Ishikawa (cell line): ENCODE results near the gene SFTPD.

ENCODE experiments used
- CEBPB ChIP-seq: IDR thresholded peaks from 2 replicates; pipeline ENCODE4 v1.6.1; 2012
- CREB1 ChIP-seq: IDR thresholded peaks from 2 replicates; pipeline ENCODE4 v1.6.1; 2012; ENCODE audit warnings: low read depth
- EGR1 ChIP-seq: IDR thresholded peaks from 2 replicates; pipeline ENCODE4 v1.6.1; 2012
- EP300 ChIP-seq: IDR thresholded peaks from 2 replicates; pipeline ENCODE4 v1.6.1; 2012; ENCODE audit warnings: borderline replicate concordance
- FOXM1 ChIP-seq: IDR thresholded peaks from 2 replicates; pipeline ENCODE4 v1.6.1; 2012; ENCODE audit warnings: low read depth, borderline replicate concordance
- NFIC ChIP-seq: IDR thresholded peaks from 2 replicates; pipeline ENCODE4 v1.6.1; 2012
- RAD21 ChIP-seq: IDR thresholded peaks from 2 replicates; pipeline ENCODE4 v1.6.1; 2012; ENCODE audit warnings: low read depth
- TAF1 ChIP-seq: IDR thresholded peaks from 2 replicates; pipeline ENCODE4 v1.6.1; 2012; ENCODE audit warnings: low read depth, mild to moderate bottlenecking
- TCF12 ChIP-seq: IDR thresholded peaks from 2 replicates; pipeline ENCODE4 v1.6.1; 2012; ENCODE audit warnings: low read depth
- TEAD4 ChIP-seq: IDR thresholded peaks from 2 replicates; pipeline ENCODE4 v1.6.1; 2012
- USF1 ChIP-seq: IDR thresholded peaks from 2 replicates; pipeline ENCODE4 v1.6.1; 2012
- YY1 ChIP-seq: IDR thresholded peaks from 2 replicates; pipeline ENCODE4 v1.6.1; 2012; ENCODE audit warnings: low read depth
- ZBTB7A ChIP-seq: IDR thresholded peaks from 2 replicates; pipeline ENCODE4 v1.6.1; 2012; ENCODE audit warnings: low read depth
- TF ChIP-seq, protein P1 (sequence below): IDR thresholded peaks from 2 replicates; pipeline ENCODE4 v1.6.1; 2012; ENCODE audit warnings: low read depth, mild to moderate bottlenecking
- TF ChIP-seq, protein P2 (sequence below): IDR thresholded peaks from 2 replicates; pipeline ENCODE4 v1.6.1; 2012

The SFTPD gene

DNA sequence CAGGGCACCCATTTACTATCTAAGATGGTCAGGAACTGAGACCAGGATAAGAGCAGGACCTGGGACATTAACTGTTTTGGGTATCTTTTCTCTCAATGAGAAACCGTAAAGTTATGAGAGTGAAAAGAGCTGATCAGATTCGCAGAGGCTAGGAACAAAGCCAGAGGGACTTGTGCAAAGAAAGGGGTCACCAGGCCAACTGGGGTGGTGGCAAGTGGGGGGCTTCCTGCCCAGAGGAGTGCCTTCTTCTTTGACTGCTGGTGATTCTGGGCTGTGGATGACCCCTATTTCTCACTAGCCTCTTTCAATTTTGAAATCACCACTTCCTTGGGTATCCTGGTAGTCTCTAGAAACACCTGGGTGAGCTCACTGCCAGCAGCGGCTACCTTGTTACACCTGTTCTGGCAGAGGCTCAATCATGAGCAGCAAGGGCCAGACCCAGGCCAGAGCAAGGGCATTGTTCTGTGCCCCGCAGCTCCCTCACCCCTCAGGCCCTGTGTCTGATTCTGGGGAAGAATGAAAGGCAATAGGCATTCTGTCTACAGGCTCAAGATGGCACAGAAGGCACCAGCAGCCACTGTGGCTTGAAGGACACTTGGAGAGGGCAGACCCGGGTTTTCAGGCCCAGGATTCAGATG, 999 bp downstream of the SFTPD start:
- peak; percentile 35; the same call in 1 of the 2 replicates for TF ChIP-seq TCF12
- no peak for TF ChIP-seq ZBTB7A
- TF ChIP-seq CEBPB, result no peak
- TF ChIP-seq NFIC, result peak; percentile 33; the same call in 1 of the 2 replicates
- TF ChIP-seq, protein P1, sequence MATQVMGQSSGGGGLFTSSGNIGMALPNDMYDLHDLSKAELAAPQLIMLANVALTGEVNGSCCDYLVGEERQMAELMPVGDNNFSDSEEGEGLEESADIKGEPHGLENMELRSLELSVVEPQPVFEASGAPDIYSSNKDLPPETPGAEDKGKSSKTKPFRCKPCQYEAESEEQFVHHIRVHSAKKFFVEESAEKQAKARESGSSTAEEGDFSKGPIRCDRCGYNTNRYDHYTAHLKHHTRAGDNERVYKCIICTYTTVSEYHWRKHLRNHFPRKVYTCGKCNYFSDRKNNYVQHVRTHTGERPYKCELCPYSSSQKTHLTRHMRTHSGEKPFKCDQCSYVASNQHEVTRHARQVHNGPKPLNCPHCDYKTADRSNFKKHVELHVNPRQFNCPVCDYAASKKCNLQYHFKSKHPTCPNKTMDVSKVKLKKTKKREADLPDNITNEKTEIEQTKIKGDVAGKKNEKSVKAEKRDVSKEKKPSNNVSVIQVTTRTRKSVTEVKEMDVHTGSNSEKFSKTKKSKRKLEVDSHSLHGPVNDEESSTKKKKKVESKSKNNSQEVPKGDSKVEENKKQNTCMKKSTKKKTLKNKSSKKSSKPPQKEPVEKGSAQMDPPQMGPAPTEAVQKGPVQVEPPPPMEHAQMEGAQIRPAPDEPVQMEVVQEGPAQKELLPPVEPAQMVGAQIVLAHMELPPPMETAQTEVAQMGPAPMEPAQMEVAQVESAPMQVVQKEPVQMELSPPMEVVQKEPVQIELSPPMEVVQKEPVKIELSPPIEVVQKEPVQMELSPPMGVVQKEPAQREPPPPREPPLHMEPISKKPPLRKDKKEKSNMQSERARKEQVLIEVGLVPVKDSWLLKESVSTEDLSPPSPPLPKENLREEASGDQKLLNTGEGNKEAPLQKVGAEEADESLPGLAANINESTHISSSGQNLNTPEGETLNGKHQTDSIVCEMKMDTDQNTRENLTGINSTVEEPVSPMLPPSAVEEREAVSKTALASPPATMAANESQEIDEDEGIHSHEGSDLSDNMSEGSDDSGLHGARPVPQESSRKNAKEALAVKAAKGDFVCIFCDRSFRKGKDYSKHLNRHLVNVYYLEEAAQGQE, result no peak

- no peak for TF ChIP-seq NFIC
- no peak for TF ChIP-seq YY1
- no peak for TF ChIP-seq ZBTB7A
- TF ChIP-seq TAF1, result no peak
- TF ChIP-seq USF1, result no peak
- TF ChIP-seq, protein P2, sequence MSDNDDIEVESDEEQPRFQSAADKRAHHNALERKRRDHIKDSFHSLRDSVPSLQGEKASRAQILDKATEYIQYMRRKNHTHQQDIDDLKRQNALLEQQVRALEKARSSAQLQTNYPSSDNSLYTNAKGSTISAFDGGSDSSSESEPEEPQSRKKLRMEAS, result no peak
- TF ChIP-seq RAD21, result no peak
- no peak for TF ChIP-seq CREB1
- TF ChIP-seq TEAD4, result no peak
These were observed 1.9 kb downstream of the SFTPD start for GRCh38 chr10:79947083-79947415.

DNA sequence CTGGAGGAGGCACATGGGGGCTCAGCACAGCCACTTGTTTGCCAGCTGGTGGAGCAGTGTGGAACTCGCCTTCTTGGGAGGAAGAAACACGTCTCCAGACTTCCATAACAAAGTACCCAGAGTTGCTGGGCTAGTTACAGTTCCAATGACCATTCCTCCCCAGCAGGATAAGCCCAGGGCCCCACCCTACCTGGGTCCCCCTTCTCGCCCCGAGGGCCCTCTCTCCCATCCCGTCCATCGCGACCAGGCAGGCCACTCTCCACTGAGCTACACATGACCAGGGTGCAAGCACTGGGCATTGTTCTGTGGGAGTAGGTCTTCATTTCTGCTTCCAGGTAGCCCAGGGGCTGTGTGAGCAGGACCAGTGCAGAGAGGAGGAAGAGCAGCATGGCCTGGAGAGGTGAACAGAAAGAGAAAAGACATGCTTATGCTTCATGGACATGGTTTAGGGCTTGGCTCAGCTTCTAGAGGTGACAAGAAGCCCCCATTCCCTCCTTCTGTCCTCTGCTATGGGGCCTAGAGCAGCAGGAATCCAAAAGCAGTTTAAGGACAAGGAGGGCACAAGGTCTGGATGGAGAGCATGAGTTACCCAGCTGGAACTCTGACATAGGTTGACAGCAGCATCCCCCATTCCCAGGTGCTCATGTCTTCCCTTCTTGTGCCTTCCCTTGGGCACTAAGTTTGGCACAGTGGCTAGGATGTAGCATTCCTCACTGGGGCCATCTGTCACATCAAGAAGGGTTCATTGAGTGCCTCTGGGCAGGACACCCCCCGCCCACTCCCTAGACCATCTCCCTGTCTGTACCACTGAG, 2.4 kb downstream of the SFTPD start:
- no peak for TF ChIP-seq EP300
- TF ChIP-seq, protein P2, result no peak
- no peak for TF ChIP-seq YY1
- no peak for TF ChIP-seq CREB1
- TF ChIP-seq CEBPB, result no peak
- TF ChIP-seq RAD21, result no peak
- no peak for TF ChIP-seq EGR1
- no peak for TF ChIP-seq FOXM1
- TF ChIP-seq, protein P1, result no peak
- TF ChIP-seq USF1, result no peak
- TF ChIP-seq NFIC, result no peak
- TF ChIP-seq TAF1, result no peak

- TF ChIP-seq EP300, result no peak
- no peak for TF ChIP-seq TEAD4
- no peak for TF ChIP-seq CEBPB
- no peak for TF ChIP-seq ZBTB7A
- no peak for TF ChIP-seq CREB1
- no peak for TF ChIP-seq EGR1
- no peak for TF ChIP-seq USF1
- no peak for TF ChIP-seq TAF1
- TF ChIP-seq YY1, result no peak
- TF ChIP-seq, protein P2, result no peak
- TF ChIP-seq TCF12, result no peak
- TF ChIP-seq, protein P1, result no peak
- no peak for TF ChIP-seq RAD21
- TF ChIP-seq NFIC, result no peak
- no peak for TF ChIP-seq FOXM1
These were observed 4.2 kb downstream of the SFTPD start for GRCh38 chr10:79944428-79945395.
